H1 (cell line): Measurements from ENCODE around the gene CPT2. TPM values are rescaled to one million over a fixed set of nuclear protein-coding genes. Genes with fewer than 3 reads are reported as not detected.
A peak's percentile ranks its signal among the peaks of the same experiment; 100 is the strongest.

Experiments
- CTCF ChIA-PET: fragments of 300-600 bp; sonication (Branson Sonifier 250); formaldehyde crosslinking; loops from one replicate; lab custom pipeline; 2021; ENCODE audit not compliant: partially characterized antibody; lab: Charles Lee
- POLR2A ChIA-PET: fragments of 300-600 bp; sonication (Branson Sonifier 250); formaldehyde crosslinking; loops from one replicate; lab custom pipeline; 2021; ENCODE audit warnings: inconsistent platforms; ENCODE audit not compliant: partially characterized antibody; lab: Charles Lee
- DNase-seq, 2 experiments: peaks; one replicate each; pipeline versions ENCODE4 v3.0.0 to v3.0.0-alpha.2; 2010 to 2022; ENCODE audit warnings: low spot score in 2 of 2, low read depth in 1 of 2, mixed read lengths in 1 of 2
- FAIRE-seq: peaks from 2 replicates; lab custom pipeline; 2011; peaks lifted over from hg19 to GRCh38; lab: Jason Lieb, UNC
- H2AFZ ChIP-seq: 2 replicates; pipeline ENCODE4 v1.8.1; 2012; ENCODE audit warnings: low read length, inconsistent platforms
- H2AK5ac ChIP-seq: 2 replicates; pipeline ENCODE4 v1.6.1; 2013; ENCODE audit warnings: low read depth, low read length
- H2BK120ac ChIP-seq: replicated peaks from 2 replicates; pipeline ENCODE3; 2013; ENCODE audit warnings: low read depth, low read length, inconsistent platforms
- H2BK12ac ChIP-seq: 2 replicates; pipeline ENCODE4 v1.6.1; 2013; ENCODE audit warnings: low read depth, low read length
- H2BK15ac ChIP-seq: 2 replicates; pipeline ENCODE4 v1.6.1; 2013; ENCODE audit warnings: low read length
- H2BK20ac ChIP-seq: 2 replicates; pipeline ENCODE4 v1.6.1; 2013; ENCODE audit warnings: low read length
- H2BK5ac ChIP-seq: 2 replicates; pipeline ENCODE4 v1.6.1; 2013; ENCODE audit warnings: low read depth, low read length
- H3K14ac ChIP-seq: 2 replicates; pipeline ENCODE4 v1.6.1; 2013; ENCODE audit warnings: inconsistent platforms; ENCODE audit not compliant: insufficient read length
- H3K18ac ChIP-seq: 2 replicates; pipeline ENCODE4 v1.6.1; 2013; ENCODE audit warnings: low read length; ENCODE audit errors: extremely low read depth
- H3K23ac ChIP-seq: 2 replicates; pipeline ENCODE4 v1.6.1; 2013; ENCODE audit warnings: inconsistent platforms; ENCODE audit not compliant: insufficient read length
- H3K23me2 ChIP-seq: 2 replicates; pipeline ENCODE4 v1.6.1; 2013; ENCODE audit warnings: low read depth, low read length
- H3K27ac ChIP-seq: 2 replicates; pipeline ENCODE4 v1.6.1; 2011; ENCODE audit warnings: low read depth, low read length, inconsistent platforms
- H3K27me3 ChIP-seq, 4 experiments: replicated peaks in 1 of 4; 1 replicate in 1 of 4; 2 replicates in 3 of 4; pipeline versions ENCODE4 v1.6.1 to v1.8.1; 2011 to 2013; ENCODE audit warnings: low read length in 3 of 4, mild to moderate bottlenecking in 3 of 4, inconsistent platforms in 2 of 4, mixed read lengths in 2 of 4, moderate library complexity in 1 of 4; ENCODE audit not compliant: control insufficient read depth in 3 of 4, insufficient read depth in 3 of 4; ENCODE audit errors: extremely low read depth in 1 of 4
- H3K36me3 ChIP-seq, 4 experiments: 2 replicates each; pipeline versions ENCODE4 v1.6.1 to v1.8.1; 2011 to 2013; ENCODE audit warnings: mild to moderate bottlenecking in 4 of 4, low read length in 3 of 4, moderate library complexity in 2 of 4, control low read depth in 1 of 4, inconsistent platforms in 1 of 4; ENCODE audit not compliant: insufficient read depth in 4 of 4, control insufficient read depth in 2 of 4
- H3K4ac ChIP-seq: replicated peaks from 2 replicates; pipeline ENCODE3; 2013; ENCODE audit warnings: low read length, low read depth, mixed read lengths, inconsistent platforms; ENCODE audit not compliant: insufficient read length
- H3K4me1 ChIP-seq, 4 experiments: replicated peaks in 1 of 4; 1 replicate in 1 of 4; 2 replicates in 3 of 4; pipeline versions ENCODE4 v1.6.1 to v1.8.1; 2011 to 2013; ENCODE audit warnings: low read length in 3 of 4, inconsistent platforms in 2 of 4, mixed read lengths in 1 of 4; ENCODE audit not compliant: insufficient read depth in 4 of 4, control insufficient read depth in 3 of 4
- H3K4me2 ChIP-seq, 2 experiments: 2 replicates each; pipeline versions ENCODE4 v1.6.1 to v1.8.1; 2011 to 2013; ENCODE audit warnings: low read depth in 2 of 2, low read length in 2 of 2, control low read depth in 1 of 2, inconsistent platforms in 1 of 2, mild to moderate bottlenecking in 1 of 2; ENCODE audit not compliant: insufficient read depth in 1 of 2
- H3K4me3 ChIP-seq, 4 experiments: fragments of 200-600, 300-600 bp in 1 of 4; sonication (generic), shearing (Covaris generic), sonication (Bioruptor Twin) in 1 of 4; 2 replicates each; pipeline versions ENCODE4 v1.5.1 to v1.8.1; 2011 to 2016; ENCODE audit warnings: low read length in 4 of 4, low read depth in 3 of 4, control low read depth in 2 of 4, inconsistent platforms in 2 of 4, mild to moderate bottlenecking in 2 of 4, mixed read lengths in 1 of 4, moderate library complexity in 1 of 4; ENCODE audit not compliant: insufficient read depth in 2 of 4; ENCODE audit errors: extremely low read depth in 1 of 4
- H3K56ac ChIP-seq: replicated peaks from 2 replicates; pipeline ENCODE3; 2013; ENCODE audit warnings: low read depth, mild to moderate bottlenecking, mixed read lengths, low read length, inconsistent platforms; ENCODE audit not compliant: insufficient read length
- H3K79me1 ChIP-seq: 2 replicates; pipeline ENCODE4 v1.6.1; 2013; ENCODE audit warnings: low read depth, low read length, control low read depth
- H3K79me2 ChIP-seq, 2 experiments: 2 replicates each; pipeline versions ENCODE4 v1.6.1 to v1.8.1; 2012 to 2013; ENCODE audit warnings: low read length in 2 of 2, mild to moderate bottlenecking in 2 of 2, inconsistent platforms in 1 of 2; ENCODE audit not compliant: insufficient read depth in 2 of 2, control insufficient read depth in 1 of 2
- H3K9ac ChIP-seq, 4 experiments: replicated peaks in 1 of 4; 1 replicate in 1 of 4; 2 replicates in 3 of 4; pipeline versions ENCODE4 v1.6.1 to v1.8.1; 2011 to 2013; ENCODE audit warnings: low read depth in 3 of 4, low read length in 3 of 4, control low read depth in 2 of 4, mild to moderate bottlenecking in 2 of 4, moderate library complexity in 2 of 4, inconsistent platforms in 1 of 4; ENCODE audit errors: extremely low read depth in 1 of 4
- H3K9me3 ChIP-seq, 2 experiments: 2 replicates each; pipeline versions ENCODE4 v1.6.1 to v1.8.1; 2012 to 2013; ENCODE audit warnings: mild to moderate bottlenecking in 2 of 2, moderate library complexity in 2 of 2, control low read depth in 1 of 2, inconsistent platforms in 1 of 2, low read depth in 1 of 2, low read length in 1 of 2, mixed read lengths in 1 of 2; ENCODE audit not compliant: insufficient read depth in 2 of 2
- H4K20me1 ChIP-seq, 2 experiments: replicated peaks in 1 of 2; 2 replicates each; pipeline versions ENCODE3 to v1.8.1; 2011 to 2013; ENCODE audit warnings: inconsistent platforms in 2 of 2, low read length in 2 of 2, mild to moderate bottlenecking in 1 of 2; ENCODE audit not compliant: insufficient read depth in 2 of 2, control insufficient read depth in 1 of 2
- H4K5ac ChIP-seq: 2 replicates; pipeline ENCODE4 v1.6.1; 2013; ENCODE audit warnings: low read length, low read depth, mixed read lengths, inconsistent platforms; ENCODE audit not compliant: insufficient read length
- H4K8ac ChIP-seq: 2 replicates; pipeline ENCODE4 v1.8.0; 2013; ENCODE audit warnings: mild to moderate bottlenecking, moderate library complexity, low read length, inconsistent platforms; ENCODE audit not compliant: insufficient read depth; ENCODE audit errors: extremely low read depth
- H4K91ac ChIP-seq: replicated peaks from 2 replicates; pipeline ENCODE3; 2013; ENCODE audit warnings: low read length, mixed read lengths, inconsistent platforms; ENCODE audit not compliant: insufficient read length
- EGR1 ChIP-seq: IDR thresholded peaks from 2 replicates; pipeline ENCODE4 v1.6.1; 2011; ENCODE audit warnings: low read depth, low read length, borderline replicate concordance
- EZH2 ChIP-seq: fragments of 200-600 bp; sonication (generic); IDR thresholded peaks from 2 replicates; pipeline ENCODE4 v1.7.1; 2012; ENCODE audit warnings: low read depth, mild to moderate bottlenecking, moderate library complexity, low read length, inconsistent platforms; ENCODE audit not compliant: severe bottlenecking
- JUND ChIP-seq: IDR thresholded peaks from 2 replicates; pipeline ENCODE4 v1.6.1; 2011; ENCODE audit warnings: mild to moderate bottlenecking, improper control_type of control experiment, low read length
- SIRT6 ChIP-seq: IDR thresholded peaks from one replicate; pipeline ENCODE4 v1.7.1; 2012; ENCODE audit warnings: low read length, inconsistent platforms
- SP2 ChIP-seq: IDR thresholded peaks from 2 replicates; pipeline ENCODE4 v1.6.1; 2012; ENCODE audit warnings: mild to moderate bottlenecking, low read length, inconsistent platforms
- SUZ12 ChIP-seq: fragments of 200-600 bp; sonication (generic); IDR thresholded peaks from 2 replicates; pipeline ENCODE4 v1.6.1; 2012; ENCODE audit warnings: mild to moderate bottlenecking, inconsistent platforms, low read length, moderate library complexity, mixed read lengths
- TBP ChIP-seq: IDR thresholded peaks from 2 replicates; pipeline ENCODE4 v1.6.1; 2011; ENCODE audit warnings: low read depth, low read length, improper control_type of control experiment
- WGBS, 2 experiments: shearing (Covaris generic) in 1 of 2; methylation state at CpG; one replicate each; pipeline versions ENCODE4 v1.1.6 to v1.1.7; 2013 to 2015; ENCODE audit warnings: low lambda C conversion rate in 2 of 2, mixed read lengths in 2 of 2, inconsistent platforms in 1 of 2, low coverage in 1 of 2, missing lambda C conversion rate in 1 of 2; ENCODE audit not compliant: insufficient replicate concordance in 2 of 2, insufficient coverage in 1 of 2, insufficient read length in 1 of 2; ENCODE audit errors: extremely low coverage in 1 of 2, missing lambda C conversion rate in 1 of 2; 5-methylcytosine and 5-hydroxymethylcytosine counted together
- polyA plus RNA-seq, 7 experiments: library from polyadenylated mRNA; depleted of rRNA in 3 of 7; stranded (reverse) in 5 of 7; unstranded in 2 of 7; fragments of >200 nt in 5 of 7; fragments of 200-250 nt in 2 of 7; gene quantifications; 1 replicate in 5 of 7; 2 replicates in 1 of 7; 4 replicates in 1 of 7; pipeline versions ENCODE4 v1.2.1 to v1.2.3, GENCODE V29; 2011 to 2013; ENCODE audit warnings: missing spikeins in 2 of 7, mixed read lengths in 2 of 7
- total RNA-seq: library from RNA; stranded (reverse); fragmentation: NEBNext Ultra II Directional; extraction: Animal tissue kit (Norgen Biotek cat#: 25700); gene quantifications from 2 replicates; pipeline ENCODE4 v1.2.1, GENCODE V29; 2021
- TF ChIP-seq, protein P1 (sequence below), 3 experiments: IDR thresholded peaks; 1 replicate in 2 of 3; 2 replicates in 1 of 3; pipeline versions ENCODE4 v1.5.1 to v1.6.1; 2011; ENCODE audit warnings: low read length in 3 of 3, mild to moderate bottlenecking in 3 of 3, inconsistent platforms in 2 of 3, low read depth in 1 of 3, moderate library complexity in 1 of 3; ENCODE audit not compliant: insufficient read depth in 1 of 3; ENCODE audit errors: control extremely low read depth in 1 of 3
- TF ChIP-seq, protein P2 (sequence below): IDR thresholded peaks from 2 replicates; pipeline ENCODE4 v1.6.1; 2012; ENCODE audit warnings: inconsistent platforms

CPT2 gene
- total and polyA plus RNA-seq, 2 of the 8 experiments (the other 6 are each of a cell fraction or from before 2014, with no cell fraction given) = 23.9 to 25.5 TPM

DNA sequence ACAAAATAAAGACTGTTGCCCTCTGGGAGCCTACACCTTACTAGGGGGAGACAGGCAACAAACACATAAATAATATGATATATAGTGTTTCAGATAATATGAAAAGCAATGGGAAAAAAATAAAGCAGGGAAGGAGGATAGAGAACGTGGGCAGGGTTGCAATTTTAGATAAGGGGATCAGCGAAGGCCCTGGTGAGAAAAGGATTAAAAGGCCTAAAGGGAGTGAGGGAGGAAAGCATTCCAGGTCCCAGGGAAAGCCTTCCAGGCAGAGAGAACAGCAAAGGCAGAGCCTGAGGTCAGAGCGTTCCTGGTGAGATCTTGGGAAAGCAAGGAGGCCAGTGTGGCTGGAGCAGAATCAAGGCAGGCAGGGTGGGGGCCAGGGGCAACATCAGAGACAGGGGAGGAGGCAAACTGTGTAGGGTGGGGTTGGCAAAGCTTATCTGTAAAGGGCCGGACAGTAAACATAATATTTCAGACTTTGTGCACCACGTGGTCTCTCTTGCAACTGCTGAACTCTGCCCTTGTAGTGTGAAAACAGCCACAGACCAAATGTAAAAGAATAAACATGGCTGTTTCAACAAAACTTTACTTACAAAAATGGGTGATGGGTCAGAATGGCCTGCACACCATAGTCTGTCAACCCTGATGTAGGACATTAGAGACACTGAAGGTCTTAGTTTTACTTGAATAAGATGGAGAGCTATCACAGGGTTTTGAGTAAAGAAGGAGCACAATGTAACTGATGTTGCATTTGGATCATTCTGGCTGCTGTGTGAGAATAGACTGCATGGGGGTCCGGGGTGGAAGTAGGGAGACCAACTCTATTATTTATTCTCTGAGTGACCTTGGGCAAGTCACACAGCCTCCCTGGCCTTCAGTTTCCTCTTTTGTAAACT is 13.3 kb upstream of the CPT2 start:
- Histone ChIP-seq H3K4me3 (no peak overlapping the region), H3K27me3 (no peaks in the 10 kb centered on the region; a peak in 2 of 7 replicates), H4K5ac (no peak overlapping the region), H3K23ac (no peak overlapping the region), H3K56ac (no peak overlapping the region), H3K79me1 (no peaks in the 10 kb centered on the region), H2BK20ac (no peak overlapping the region), H2BK15ac (no peak overlapping the region), H3K9ac (no peak overlapping the region), H3K4me2 (no peak overlapping the region), H3K27ac (no peak overlapping the region), H3K4me1 (no peaks in the 10 kb centered on the region; a peak in 1 of 7 replicates), H3K14ac (no peak overlapping the region), H3K4ac (no peak overlapping the region), H3K9me3 (no peaks in the 10 kb centered on the region), H3K18ac (no peak overlapping the region), H2AFZ (no peak overlapping the region), H4K91ac (no peak overlapping the region), H3K79me2 (no peaks in the 10 kb centered on the region), H3K36me3 (no peaks in the 10 kb centered on the region), H2BK120ac (no peak overlapping the region), H3K23me2 (no peaks in the 10 kb centered on the region), H2BK12ac (0 out of 2 replicates have a peak overlapping the region, but pooled peaks have one; percentile 52), H2BK5ac (no peak overlapping the region), H2AK5ac (no peak overlapping the region), H4K20me1 (no peaks in the 10 kb centered on the region), H4K8ac (no peak overlapping the region)
- ChIA-PET POLR2A (interaction anchor here (0.6 kb wide), 1 partner anchor 260 kb away, joined by 3 read pairs; no protein-coding TSS in a partner anchor), CTCF (interaction anchor here (0.9 to 4.3 kb wide), 30 partner anchors 10 to 349 kb away, joined by 3 to 51 read pairs (median 4); no protein-coding TSS in a partner anchor)
- WGBS, 2 experiments = 84% methylated on average over 6 of the region's 6 CpGs; no CpG with 5 or more reads in 1 of the 2 experiments
- FAIRE-seq (no peak), DNase-seq (no peak)
- no peak for TF ChIP-seq SP2
- no peak for TF ChIP-seq EZH2
- TF ChIP-seq, protein P1, sequence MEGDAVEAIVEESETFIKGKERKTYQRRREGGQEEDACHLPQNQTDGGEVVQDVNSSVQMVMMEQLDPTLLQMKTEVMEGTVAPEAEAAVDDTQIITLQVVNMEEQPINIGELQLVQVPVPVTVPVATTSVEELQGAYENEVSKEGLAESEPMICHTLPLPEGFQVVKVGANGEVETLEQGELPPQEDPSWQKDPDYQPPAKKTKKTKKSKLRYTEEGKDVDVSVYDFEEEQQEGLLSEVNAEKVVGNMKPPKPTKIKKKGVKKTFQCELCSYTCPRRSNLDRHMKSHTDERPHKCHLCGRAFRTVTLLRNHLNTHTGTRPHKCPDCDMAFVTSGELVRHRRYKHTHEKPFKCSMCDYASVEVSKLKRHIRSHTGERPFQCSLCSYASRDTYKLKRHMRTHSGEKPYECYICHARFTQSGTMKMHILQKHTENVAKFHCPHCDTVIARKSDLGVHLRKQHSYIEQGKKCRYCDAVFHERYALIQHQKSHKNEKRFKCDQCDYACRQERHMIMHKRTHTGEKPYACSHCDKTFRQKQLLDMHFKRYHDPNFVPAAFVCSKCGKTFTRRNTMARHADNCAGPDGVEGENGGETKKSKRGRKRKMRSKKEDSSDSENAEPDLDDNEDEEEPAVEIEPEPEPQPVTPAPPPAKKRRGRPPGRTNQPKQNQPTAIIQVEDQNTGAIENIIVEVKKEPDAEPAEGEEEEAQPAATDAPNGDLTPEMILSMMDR (IDR thresholded peaks at IDR 0.05; ENCODE audit: control extremely low read depth in 1 of 3, insufficient read depth in 1 of 3, low read depth in 1 of 3, low read length in 3 of 3) = no peak
- TF ChIP-seq SIRT6 = no peak
- TF ChIP-seq EGR1 = no peak
- TF ChIP-seq SUZ12 = no peak
- TF ChIP-seq JUND = no peak
- no peak for TF ChIP-seq TBP
- TF ChIP-seq, protein P2, sequence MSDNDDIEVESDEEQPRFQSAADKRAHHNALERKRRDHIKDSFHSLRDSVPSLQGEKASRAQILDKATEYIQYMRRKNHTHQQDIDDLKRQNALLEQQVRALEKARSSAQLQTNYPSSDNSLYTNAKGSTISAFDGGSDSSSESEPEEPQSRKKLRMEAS = no peak
